ENCODE measurements around the gene DSCAML1. TPM values are rescaled to one million over a fixed set of nuclear protein-coding genes. Genes with fewer than 3 reads are reported as not detected.

Gene DSCAML1
- total RNA-seq, 1 experiment from 2014 or later: 0.15 TPM

DNA sequence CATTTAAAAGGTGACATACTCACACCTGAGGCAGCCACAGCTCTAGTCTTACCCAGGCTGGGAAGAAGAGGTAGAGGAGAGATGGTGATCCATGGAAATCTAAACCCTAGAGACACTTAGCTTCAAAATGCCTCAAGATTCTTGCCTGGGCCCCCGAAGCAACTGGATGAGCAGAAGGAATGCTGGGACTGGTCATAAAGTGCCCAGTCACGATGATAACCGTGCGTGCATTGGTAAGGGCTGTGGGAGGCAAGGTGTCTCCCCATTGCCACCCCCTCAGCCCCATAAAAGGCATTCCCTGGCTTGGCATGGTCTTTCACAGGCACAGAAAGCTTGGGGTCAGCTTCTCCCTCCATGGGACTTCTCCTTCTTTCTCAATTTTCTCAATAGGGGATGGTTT is 144.5 kb downstream of the DSCAML1 start:
- no peaks in the 10 kb centered on the region for H3K9me3 ChIP-seq (ENCODE audit: control insufficient read depth, low read depth, low read length)
- Mint-ChIP-seq H3K4me3 (no peak overlapping the region), H3K27ac (no peak overlapping the region)

More for the DNA sequence above, 144.5 kb downstream of the DSCAML1 start:
- Histone ChIP-seq H3K23me2 (ENCODE audit: insufficient read length, low read depth, low read length, poor library complexity, severe bottlenecking) (no peaks in the 10 kb centered on the region), H3K4me1 (ENCODE audit: insufficient read depth, low read length) (no peaks in the 10 kb centered on the region), H3K18ac (ENCODE audit: insufficient read length, low read depth, low read length) (no peak overlapping the region), H2BK20ac (ENCODE audit: low read depth, low read length, poor library complexity, severe bottlenecking) (no peak overlapping the region), H4K20me1 (ENCODE audit: control insufficient read depth, insufficient read depth, insufficient read length) (no peaks in the 10 kb centered on the region), H3K27ac (ENCODE audit: insufficient read length, low read depth, low read length) (no peak overlapping the region), H3K56ac (ENCODE audit: insufficient read length, low read depth, low read length) (no peak overlapping the region), H3K27me3 (ENCODE audit: insufficient read depth, low read length) (no peaks in the 10 kb centered on the region), H2BK12ac (ENCODE audit: insufficient read length, low read depth, low read length) (no peak overlapping the region), H3K79me1 (ENCODE audit: insufficient read depth, low read depth, low read length, poor library complexity, severe bottlenecking) (no peaks in the 10 kb centered on the region), H4K5ac (ENCODE audit: insufficient read length, low read depth, low read length) (no peak overlapping the region), H2AK5ac (ENCODE audit: insufficient read length, low read length) (no peak overlapping the region), H2BK5ac (ENCODE audit: insufficient read length, low read length) (no peak overlapping the region), H3K4ac (ENCODE audit: low read depth, low read length) (no peak overlapping the region), H2BK120ac (ENCODE audit: low read depth, low read length, poor library complexity, severe bottlenecking) (no peak overlapping the region), H3T11ph (ENCODE audit: low read length) (no peak overlapping the region), H3K23ac (ENCODE audit: insufficient read length, low read depth, low read length) (no peak overlapping the region), H2AFZ (ENCODE audit: low read length) (no peak overlapping the region), H2BK15ac (ENCODE audit: low read depth, low read length) (no peak overlapping the region), H3K79me2 (ENCODE audit: insufficient read depth, low read length) (no peaks in the 10 kb centered on the region), H3K14ac (ENCODE audit: insufficient read depth, low read length) (0 out of 2 replicates have a peak overlapping the region, but pooled peaks have one; percentile 18), H4K91ac (ENCODE audit: insufficient read length, low read depth, low read length) (no peak overlapping the region), H3K4me2 (ENCODE audit: insufficient read depth, insufficient read length, low read length) (no peak overlapping the region), H4K8ac (replicated peaks; ENCODE audit: insufficient read length, low read depth, low read length) (no peak overlapping the region), H3K9ac (ENCODE audit: extremely low read depth, insufficient read length, low read length) (no peak overlapping the region)
- Mint-ChIP-seq H3K9me3 (no peaks in the 10 kb centered on the region), H3K4me1 (peaks cover under 1 to 5% of the 10 kb centered on the region in 2 experiments), H3K36me3 (ENCODE audit: insufficient read depth in 1 of 3, low read depth in 3 of 3) (no peaks in the 10 kb centered on the region), H3K27me3 (ENCODE audit: low read depth) (peaks cover 11% of the 10 kb centered on the region)
- no CpG with 5 or more reads among the region's 4 CpGs for WGBS (ENCODE audit: extremely low coverage, insufficient read length, low lambda C conversion rate)
- no peak for DNase-seq
- no peak for TF ChIP-seq CTCF (conservative IDR thresholded peaks at IDR 0.05)

Data from H9 (cell line).